BJ (cell line): ENCODE results near the gene STXBP6. TPM values are rescaled to one million over a fixed set of nuclear protein-coding genes. Genes with fewer than 3 reads are reported as not detected.

Experiments used
- CTCF ChIA-PET: fragments of 350-600 bp; formaldehyde crosslinking; extraction: SDS; loops from one replicate; lab custom pipeline; 2021; ENCODE audit warnings: antibody characterized with exemption, inconsistent platforms; lab: Yijun Ruan, JAX
- POLR2A ChIA-PET: fragments of 300-600 bp; sonication (Branson Sonifier 250); formaldehyde crosslinking; extraction: SDS; loops from one replicate; lab custom pipeline; 2021; ENCODE audit warnings: antibody characterized with exemption; lab: Charles Lee
- DNase-seq: peaks from one replicate; pipeline ENCODE4 v3.0.0-alpha.2; 2011; ENCODE audit warnings: low read depth
- H3K27me3 ChIP-seq: 2 replicates; pipeline ENCODE4 v1.6.0; 2011; ENCODE audit warnings: low read length; ENCODE audit not compliant: control insufficient read depth, insufficient read depth
- H3K36me3 ChIP-seq: 2 replicates; pipeline ENCODE4 v1.5.1; 2011; ENCODE audit warnings: low read length; ENCODE audit not compliant: control insufficient read depth, insufficient read depth
- H3K4me3 ChIP-seq: 2 replicates; pipeline ENCODE4 v1.5.1; 2011; ENCODE audit warnings: low read depth, mild to moderate bottlenecking, control low read depth, low read length
- polyA plus RNA-seq: library from polyadenylated mRNA; depleted of rRNA; stranded (reverse); fragments of >200 nt; gene quantifications from 2 replicates; pipeline ENCODE4 v1.2.3, GENCODE V29; 2011
- TF ChIP-seq, protein P1 (sequence below): IDR thresholded peaks from 2 replicates; pipeline ENCODE4 v1.5.1; 2011; ENCODE audit warnings: low read depth, mild to moderate bottlenecking, control low read depth, inconsistent platforms, low read length, moderate library complexity; ENCODE audit not compliant: insufficient read depth

STXBP6 gene
- polyA plus RNA-seq, 1 experiment = 12.1 TPM

DNA sequence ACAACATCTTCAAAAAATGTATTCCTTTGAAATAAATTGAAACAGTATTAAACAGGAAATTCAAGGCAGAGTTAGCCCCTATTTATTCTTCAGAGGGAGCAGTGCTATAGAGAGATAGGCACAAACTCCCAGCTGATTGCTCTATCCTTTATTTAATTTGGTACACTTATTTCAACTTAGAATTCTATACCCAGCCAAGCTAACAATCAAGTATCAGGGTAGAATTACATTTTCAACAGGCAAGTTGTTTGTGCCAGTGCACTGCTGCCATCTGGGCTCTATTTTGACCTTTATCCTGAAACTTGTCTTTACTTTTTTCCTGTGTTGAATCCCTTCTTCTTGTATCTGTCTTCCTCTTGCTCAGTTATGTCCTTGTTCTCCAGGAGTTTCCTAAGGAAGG lies 159.2 kb downstream of the STXBP6 start:
- TF ChIP-seq, protein P1, sequence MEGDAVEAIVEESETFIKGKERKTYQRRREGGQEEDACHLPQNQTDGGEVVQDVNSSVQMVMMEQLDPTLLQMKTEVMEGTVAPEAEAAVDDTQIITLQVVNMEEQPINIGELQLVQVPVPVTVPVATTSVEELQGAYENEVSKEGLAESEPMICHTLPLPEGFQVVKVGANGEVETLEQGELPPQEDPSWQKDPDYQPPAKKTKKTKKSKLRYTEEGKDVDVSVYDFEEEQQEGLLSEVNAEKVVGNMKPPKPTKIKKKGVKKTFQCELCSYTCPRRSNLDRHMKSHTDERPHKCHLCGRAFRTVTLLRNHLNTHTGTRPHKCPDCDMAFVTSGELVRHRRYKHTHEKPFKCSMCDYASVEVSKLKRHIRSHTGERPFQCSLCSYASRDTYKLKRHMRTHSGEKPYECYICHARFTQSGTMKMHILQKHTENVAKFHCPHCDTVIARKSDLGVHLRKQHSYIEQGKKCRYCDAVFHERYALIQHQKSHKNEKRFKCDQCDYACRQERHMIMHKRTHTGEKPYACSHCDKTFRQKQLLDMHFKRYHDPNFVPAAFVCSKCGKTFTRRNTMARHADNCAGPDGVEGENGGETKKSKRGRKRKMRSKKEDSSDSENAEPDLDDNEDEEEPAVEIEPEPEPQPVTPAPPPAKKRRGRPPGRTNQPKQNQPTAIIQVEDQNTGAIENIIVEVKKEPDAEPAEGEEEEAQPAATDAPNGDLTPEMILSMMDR = no peak
- POLR2A ChIA-PET = no interaction called here
- Histone ChIP-seq H3K27me3 (no peaks in the 10 kb centered on the region), H3K36me3 (no peaks in the 10 kb centered on the region), H3K4me3 (no peak overlapping the region)
- CTCF ChIA-PET = no interaction called here
- DNase-seq = no peak

DNA sequence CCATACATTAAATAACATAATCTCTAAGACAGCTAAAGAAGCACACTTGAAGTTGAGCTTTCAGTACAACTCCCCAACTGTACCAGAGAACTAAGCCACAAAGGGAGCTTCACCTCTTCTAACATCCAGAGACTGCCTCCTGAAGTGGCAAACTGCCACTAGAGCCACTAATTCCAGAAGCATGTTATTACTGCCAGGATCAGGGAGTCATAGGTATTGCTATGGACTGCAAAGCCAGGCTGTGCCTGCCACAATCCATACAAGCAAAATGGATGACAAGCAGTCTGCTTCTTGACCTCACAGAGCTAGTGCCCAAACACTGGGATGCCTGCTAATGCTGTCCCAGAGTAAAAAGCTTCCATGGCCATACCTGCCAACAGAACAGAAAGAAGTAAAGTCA lies 160.1 kb downstream of the STXBP6 start:
- ChIA-PET POLR2A (no interaction called here), CTCF (interaction anchor here (0.9 to 1.1 kb wide), 2 partner anchors 9 to 24 kb away, joined by 3 to 4 read pairs; no protein-coding TSS in a partner anchor)
- no peak for DNase-seq
- TF ChIP-seq, protein P1 = no peak
- no peak overlapping the region for H3K4me3 ChIP-seq
- H3K27me3 ChIP-seq = no peaks in the 10 kb centered on the region
- H3K36me3 ChIP-seq = no peaks in the 10 kb centered on the region

DNA sequence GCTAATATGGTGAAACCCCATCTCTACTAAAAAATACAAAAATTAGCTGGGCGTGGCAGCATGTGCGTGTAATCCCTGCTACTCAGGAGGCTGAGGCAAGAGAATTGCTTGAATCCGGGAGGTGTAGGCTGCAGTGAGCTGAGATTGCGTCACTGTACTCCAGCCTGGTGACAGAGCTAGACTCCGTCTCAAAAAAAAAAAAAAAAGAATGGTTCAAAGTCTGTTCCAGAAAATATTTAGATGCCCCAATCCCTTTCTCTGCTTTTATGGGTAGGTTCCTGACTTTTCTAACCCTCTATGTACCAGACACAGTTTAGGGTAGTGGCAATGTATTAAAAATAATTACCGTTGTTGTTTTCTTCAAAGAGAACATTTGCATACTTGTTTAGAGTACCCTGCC lies 161.4 kb downstream of the STXBP6 start:
- TF ChIP-seq, protein P1 = no peak
- H3K36me3 ChIP-seq = no peaks in the 10 kb centered on the region
- ChIA-PET CTCF (interaction anchor here (1.3 kb wide), 1 partner anchor 70 kb away, joined by 3 read pairs; no protein-coding TSS in a partner anchor), POLR2A (no interaction called here)
- H3K4me3 ChIP-seq = no peak overlapping the region
- no peaks in the 10 kb centered on the region for H3K27me3 ChIP-seq
- DNase-seq = no peak

DNA sequence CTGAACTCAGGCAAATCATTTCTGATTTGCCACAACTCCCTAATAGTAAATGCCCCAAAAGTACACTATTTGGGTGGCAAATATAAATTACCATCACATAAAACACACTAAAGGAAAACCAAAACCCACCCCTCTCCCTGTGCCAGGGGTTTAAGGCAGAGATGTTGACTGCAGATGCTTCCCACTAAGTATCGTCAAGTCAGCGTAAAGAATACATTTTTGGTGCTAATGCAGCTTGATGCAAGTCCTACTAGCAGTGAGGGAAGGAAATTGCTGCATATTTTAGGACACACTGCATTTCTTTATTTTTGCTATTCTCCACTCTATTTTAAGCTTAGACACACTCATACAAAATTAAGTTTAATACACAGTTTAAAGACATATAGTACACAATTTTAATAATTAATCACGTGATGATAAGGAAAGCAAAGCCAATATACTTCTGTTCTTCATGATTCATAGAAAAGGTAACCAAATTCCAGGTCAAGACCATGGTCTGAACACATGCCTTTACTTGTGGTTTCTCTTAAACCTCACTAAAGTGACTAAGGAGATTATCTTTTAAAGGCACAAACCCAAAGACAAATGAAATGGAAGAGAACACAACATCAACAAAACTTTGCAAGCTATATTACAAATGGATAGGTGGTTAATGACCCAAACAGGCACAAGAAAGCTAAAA lies 162.2 kb downstream of the STXBP6 start:
- DNase-seq = no peak
- H3K36me3 ChIP-seq = no peaks in the 10 kb centered on the region
- CTCF ChIA-PET = interaction anchor here (1.0 to 1.3 kb wide), 2 partner anchors 70 to 82 kb away, joined by 3 read pairs; no protein-coding TSS in a partner anchor
- no peak overlapping the region for H3K4me3 ChIP-seq
- no peaks in the 10 kb centered on the region for H3K27me3 ChIP-seq
- TF ChIP-seq, protein P1 = no peak
- POLR2A ChIA-PET = no interaction called here

DNA sequence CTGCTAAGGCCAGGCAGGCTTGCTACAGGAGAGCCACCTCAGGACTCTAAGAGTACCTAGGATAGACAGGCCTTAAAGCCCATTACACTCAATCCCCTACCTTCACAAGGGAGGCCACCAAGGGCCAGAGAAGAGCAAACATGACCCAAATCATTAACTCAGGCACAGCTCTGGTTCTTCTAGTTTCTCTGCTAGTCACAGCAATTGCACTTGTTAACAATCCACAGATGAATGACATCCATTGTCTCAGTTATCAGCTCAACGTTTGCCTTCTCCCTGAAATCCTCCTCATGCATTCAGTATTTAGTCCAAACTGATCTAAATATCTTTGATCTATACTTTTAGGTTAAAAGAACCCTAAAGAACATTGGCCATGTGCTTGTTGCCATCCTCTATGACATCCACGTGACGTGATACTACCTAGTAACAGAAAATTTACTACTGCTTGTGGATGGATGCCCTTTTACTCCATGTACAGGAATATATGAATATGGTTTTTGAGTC lies 164.5 kb downstream of the STXBP6 start:
- H3K36me3 ChIP-seq = no peaks in the 10 kb centered on the region
- no peak for DNase-seq
- TF ChIP-seq, protein P1 = no peak
- ChIA-PET POLR2A (no interaction called here), CTCF (interaction anchor here (0.9 to 1.1 kb wide), 2 partner anchors 60 to 247 kb away, joined by 3 to 4 read pairs; no protein-coding TSS in a partner anchor)
- no peaks in the 10 kb centered on the region for H3K27me3 ChIP-seq
- no peak overlapping the region for H3K4me3 ChIP-seq
